Measurements from ENCODE around the gene RELT. TPM values are rescaled to one million over a fixed set of nuclear protein-coding genes. Genes with fewer than 3 reads are reported as not detected.

Gene RELT
- total RNA-seq, 1 donor from 2014 or later: 5.2 TPM

DNA sequence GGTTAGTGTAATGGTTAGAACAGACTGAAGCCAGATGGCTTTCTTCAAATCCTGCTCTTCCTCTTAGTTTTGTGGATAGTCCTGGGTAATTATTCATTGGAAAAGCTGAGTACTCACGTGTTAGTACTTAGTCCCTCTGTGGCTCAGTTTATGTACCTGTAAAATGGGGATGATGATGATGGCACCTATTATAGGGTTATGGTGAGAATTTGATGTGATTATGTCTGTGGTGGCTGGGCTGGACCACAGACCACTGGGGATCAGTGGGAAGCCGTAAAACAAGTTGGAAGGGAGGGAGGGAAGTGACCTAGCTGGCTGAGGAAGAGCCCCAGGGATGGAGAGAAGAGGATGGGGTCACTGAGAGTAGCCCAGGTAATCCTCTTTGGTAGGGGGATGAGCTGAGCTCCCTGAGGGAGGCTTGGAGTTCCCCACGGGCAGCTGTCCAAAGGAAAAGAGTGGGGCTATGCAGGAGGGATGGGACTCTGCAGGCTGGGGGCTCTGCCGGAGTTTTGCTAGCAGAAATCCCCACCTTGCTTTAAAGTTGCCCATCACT lies 48.3 kb upstream of the RELT start:
- Mint-ChIP-seq H3K4me3 (ENCODE audit: unreplicated experiment) (no peak overlapping the region), H3K27ac (ENCODE audit: unreplicated experiment) (no peak overlapping the region), H3K27me3 (ENCODE audit: low read depth, unreplicated experiment) (no peaks in the 10 kb centered on the region), H3K4me1 (ENCODE audit: low read depth, unreplicated experiment) (peaks cover 70% of the 10 kb centered on the region), H3K36me3 (ENCODE audit: low read depth, unreplicated experiment) (peaks cover 2% of the 10 kb centered on the region), H3K9me3 (ENCODE audit: unreplicated experiment) (peaks cover 2% of the 10 kb centered on the region)
- no peaks in the 10 kb centered on the region for H3K9me3 ChIP-seq (ENCODE audit: insufficient read depth, low read depth, low read length)
- H3K4me2 ChIP-seq (ENCODE audit: low read length): no peak overlapping the region
- DNase-seq (ENCODE audit: low read depth): no peak
- no peak overlapping the region for H3K27ac ChIP-seq (ENCODE audit: low read depth, low read length)
- no peak overlapping the region for H3K4me3 ChIP-seq (ENCODE audit: insufficient read depth, low read depth, low read length)
- peaks cover 74% of the 10 kb centered on the region for H3K4me1 ChIP-seq (ENCODE audit: insufficient read depth, low read length)
- FAIRE-seq: no peak
- H2AFZ ChIP-seq (ENCODE audit: low read depth, low read length): no peak overlapping the region
- no peaks in the 10 kb centered on the region for H3K36me3 ChIP-seq (ENCODE audit: insufficient read depth, low read length)
- H4K20me1 ChIP-seq (ENCODE audit: insufficient read depth, low read length): peaks cover 55% of the 10 kb centered on the region
- no peak for TF ChIP-seq EZH2 (IDR thresholded peaks at IDR 0.05; ENCODE audit: insufficient read depth, low read length)
- no peaks in the 10 kb centered on the region for H3K27me3 ChIP-seq (ENCODE audit: insufficient read depth, low read length)
- H3K9ac ChIP-seq (ENCODE audit: low read length): no peak overlapping the region
- peaks cover 88% of the 10 kb centered on the region for H3K79me2 ChIP-seq (ENCODE audit: insufficient read depth, low read length)

- H3K4me1 ChIP-seq (ENCODE audit: insufficient read depth, low read length): peaks cover 73% of the 10 kb centered on the region
- H3K9me3 ChIP-seq (ENCODE audit: insufficient read depth, low read depth, low read length): no peaks in the 10 kb centered on the region
- FAIRE-seq (no peak), DNase-seq (ENCODE audit: low read depth) (no peak)
- H3K9ac ChIP-seq (ENCODE audit: low read length): peak overlapping the region; percentile 9
- H3K27me3 Mint-ChIP-seq (ENCODE audit: low read depth, unreplicated experiment): no peaks in the 10 kb centered on the region
- peaks cover 2% of the 10 kb centered on the region for H3K9me3 Mint-ChIP-seq (ENCODE audit: unreplicated experiment)
- H3K27ac ChIP-seq (ENCODE audit: low read depth, low read length): peak overlapping the region; percentile 37
- H3K27me3 ChIP-seq (ENCODE audit: insufficient read depth, low read length): no peaks in the 10 kb centered on the region
- no peak overlapping the region for H2AFZ ChIP-seq (ENCODE audit: low read depth, low read length)
- peaks cover 85% of the 10 kb centered on the region for H3K79me2 ChIP-seq (ENCODE audit: insufficient read depth, low read length)
- peaks cover 77% of the 10 kb centered on the region for H4K20me1 ChIP-seq (ENCODE audit: insufficient read depth, low read length)
- no peaks in the 10 kb centered on the region for H3K36me3 ChIP-seq (ENCODE audit: insufficient read depth, low read length)
- TF ChIP-seq EZH2 (IDR thresholded peaks at IDR 0.05; ENCODE audit: insufficient read depth, low read length) (no peak), CTCF (IDR thresholded peaks at IDR 0.05; ENCODE audit: insufficient read depth, low read depth, low read length) (peak; percentile 35)
- H3K4me3 ChIP-seq (ENCODE audit: insufficient read depth, low read depth, low read length): no peak overlapping the region
- peaks cover 70% of the 10 kb centered on the region for H3K4me1 Mint-ChIP-seq (ENCODE audit: low read depth, unreplicated experiment)
- peaks cover 2% of the 10 kb centered on the region for H3K36me3 Mint-ChIP-seq (ENCODE audit: low read depth, unreplicated experiment)
- H3K4me2 ChIP-seq (ENCODE audit: low read length): peak overlapping the region; percentile 80
- H3K27ac Mint-ChIP-seq (ENCODE audit: unreplicated experiment): peak overlapping the region; percentile 92
- H3K4me3 Mint-ChIP-seq (ENCODE audit: unreplicated experiment): peak overlapping the region; percentile 55
Observed at GRCh38 chr11:73330569-73331093, 45.6 kb upstream of the RELT start.

DNA sequence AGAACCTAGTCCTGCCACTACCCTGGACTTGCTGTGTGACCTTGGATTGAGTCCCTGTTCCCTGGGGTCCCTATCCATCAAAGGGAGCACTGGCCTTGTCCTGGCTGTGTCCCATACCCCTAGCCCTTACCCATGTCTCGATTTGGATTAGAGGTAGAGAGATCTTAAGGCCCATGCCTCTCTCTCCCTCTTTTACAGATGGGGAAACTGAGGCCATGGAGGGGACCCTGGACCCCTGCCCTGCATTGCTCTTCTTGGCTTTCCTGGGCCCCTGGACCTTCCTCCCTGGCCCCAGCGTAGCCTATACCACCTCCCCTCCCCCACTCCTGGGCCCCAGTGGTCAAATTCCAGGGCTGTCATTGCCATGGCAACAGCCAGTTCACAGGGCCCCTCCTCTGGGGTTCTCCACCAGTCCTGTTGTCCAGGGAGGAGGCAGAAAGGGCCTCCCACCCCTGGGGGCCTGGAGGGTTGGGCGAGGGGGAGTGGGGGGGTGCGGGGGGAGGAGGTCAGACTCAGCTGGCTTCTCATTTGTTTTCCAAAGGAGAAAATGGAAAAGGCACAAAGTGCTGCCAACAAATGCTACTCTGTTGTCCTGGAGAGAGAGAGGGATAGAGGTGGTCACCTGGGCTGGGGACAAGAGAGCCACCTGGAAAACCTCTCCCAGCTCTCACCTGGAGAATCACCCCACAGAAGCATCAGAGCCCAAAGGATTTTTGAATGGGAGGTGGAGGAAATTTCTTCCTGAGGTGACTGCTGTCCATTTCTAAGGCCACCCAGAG lies 44.9 kb upstream of the RELT start:
- Mint-ChIP-seq H3K4me3 (ENCODE audit: unreplicated experiment) (peak overlapping the region; percentile 40), H3K4me1 (ENCODE audit: low read depth, unreplicated experiment) (peaks cover 66% of the 10 kb centered on the region), H3K9me3 (ENCODE audit: unreplicated experiment) (peaks cover 2% of the 10 kb centered on the region), H3K27me3 (ENCODE audit: low read depth, unreplicated experiment) (no peaks in the 10 kb centered on the region), H3K27ac (ENCODE audit: unreplicated experiment) (peak overlapping the region; percentile 92), H3K36me3 (ENCODE audit: low read depth, unreplicated experiment) (peaks cover 2% of the 10 kb centered on the region)
- Histone ChIP-seq H3K9ac (ENCODE audit: low read length) (peak overlapping the region; percentile 75), H3K27me3 (ENCODE audit: insufficient read depth, low read length) (no peaks in the 10 kb centered on the region), H3K36me3 (ENCODE audit: insufficient read depth, low read length) (peaks cover 2% of the 10 kb centered on the region), H3K9me3 (ENCODE audit: insufficient read depth, low read depth, low read length) (no peaks in the 10 kb centered on the region), H3K4me3 (ENCODE audit: insufficient read depth, low read depth, low read length) (no peak overlapping the region), H3K27ac (ENCODE audit: low read depth, low read length) (peak overlapping the region; percentile 37), H4K20me1 (ENCODE audit: insufficient read depth, low read length) (peaks cover 84% of the 10 kb centered on the region), H3K4me1 (ENCODE audit: insufficient read depth, low read length) (peaks cover 69% of the 10 kb centered on the region), H2AFZ (ENCODE audit: low read depth, low read length) (no peak overlapping the region), H3K4me2 (ENCODE audit: low read length) (peak overlapping the region; percentile 80), H3K79me2 (ENCODE audit: insufficient read depth, low read length) (peaks cover 85% of the 10 kb centered on the region)
- TF ChIP-seq EZH2 (IDR thresholded peaks at IDR 0.05; ENCODE audit: insufficient read depth, low read length) (no peak), CTCF (IDR thresholded peaks at IDR 0.05; ENCODE audit: insufficient read depth, low read depth, low read length) (no peak)
- no peak for DNase-seq (ENCODE audit: low read depth)
- FAIRE-seq: no peak

Data from astrocyte (in vitro differentiated cells and primary cell).